Measurements from ENCODE around the gene ZNF716. TPM values are rescaled to one million over a fixed set of nuclear protein-coding genes. Genes with fewer than 3 reads are reported as not detected.

ZNF716 gene
- total RNA-seq, 1 experiment from 2014 or later, result not detected

- DNase-seq (ENCODE audit: low read depth, low spot score) (no peak), ATAC-seq (no peak)
- ChIA-PET CTCF (no interaction called here), POLR2A (no interaction called here), RAD21 (ENCODE audit: low non-redundant PET in 1 of 2, low total read pairs in 2 of 2, uncharacterized antibody in 2 of 2, unreplicated experiment in 2 of 2) (no interaction called here)
- Histone ChIP-seq H3K27ac (ENCODE audit: low read depth, low read length) (no peak overlapping the region), H3K4me3 (replicated peaks in 1 of 2; ENCODE audit: low read depth in 1 of 2, low read length in 2 of 2) (no peak overlapping the region), H2AFZ (ENCODE audit: low read depth, low read length, poor library complexity, severe bottlenecking) (no peak overlapping the region), H3K27me3 (ENCODE audit: insufficient read depth, low read length) (no peaks in the 10 kb centered on the region), H3K36me3 (ENCODE audit: control insufficient read depth in 1 of 2, insufficient read depth in 2 of 2, low read length in 2 of 2) (no peaks in the 10 kb centered on the region), H3K4me1 (ENCODE audit: control insufficient read depth in 1 of 2, insufficient read depth in 2 of 2, low read length in 2 of 2) (no peaks in the 10 kb centered on the region), H3K4me2 (ENCODE audit: low read length) (no peak overlapping the region), H3K79me2 (ENCODE audit: insufficient read depth, low read length) (no peaks in the 10 kb centered on the region), H3K9ac (ENCODE audit: low read length) (no peak overlapping the region), H4K20me1 (ENCODE audit: insufficient read depth) (no peaks in the 10 kb centered on the region), H3K9me3 (ENCODE audit: control insufficient read depth in 1 of 2, insufficient read depth in 1 of 2, low read depth in 1 of 2, low read length in 2 of 2) (peaks cover 4 to 7% of the 10 kb centered on the region in 2 experiments; a peak in 2 of 4 replicates), H3K9me2 (ENCODE audit: insufficient read depth) (no peaks in the 10 kb centered on the region)
- intact Hi-C loops (cut with micrococcal nuclease), result no loop called here
- TF ChIP-seq CBX3 (IDR thresholded peaks at IDR 0.05; ENCODE audit: low read depth) (no peak), ZFX (IDR thresholded peaks at IDR 0.05) (no peak)
- no TSS peak for BruUV-seq (replicated peaks)
Observed at GRCh38 chr7:57424515-57425238, 25.3 kb upstream of the ZNF716 start.

GRCh38 chr7:57425239-57425944 is 24.6 kb upstream of the ZNF716 start:
- no peaks in the 10 kb centered on the region for H3K27me3 ChIP-seq (ENCODE audit: insufficient read depth, low read length)
- H3K4me1 ChIP-seq (ENCODE audit: control insufficient read depth in 1 of 2, insufficient read depth in 2 of 2, low read length in 2 of 2), result no peaks in the 10 kb centered on the region
- no peaks in the 10 kb centered on the region for H4K20me1 ChIP-seq (ENCODE audit: insufficient read depth)
- H3K9me3 ChIP-seq (ENCODE audit: control insufficient read depth in 1 of 2, insufficient read depth in 1 of 2, low read depth in 1 of 2, low read length in 2 of 2), result peaks cover 4 to 7% of the 10 kb centered on the region in 2 experiments; a peak in 2 of 4 replicates
- no peak overlapping the region for H2AFZ ChIP-seq (ENCODE audit: low read depth, low read length, poor library complexity, severe bottlenecking)
- DNase-seq (ENCODE audit: low read depth, low spot score) (no peak), ATAC-seq (no peak)
- H3K4me2 ChIP-seq (ENCODE audit: low read length), result no peak overlapping the region
- TF ChIP-seq RAD21 (IDR thresholded peaks at IDR 0.05; ENCODE audit: low read depth) (no peak), FOSL1 (IDR thresholded peaks at IDR 0.05; ENCODE audit: low read depth) (no peak), ZFX (IDR thresholded peaks at IDR 0.05) (no peak), SP1 (IDR thresholded peaks at IDR 0.05; ENCODE audit: low read depth) (no peak), CTCF (IDR thresholded peaks at IDR 0.05 in 2 of 3, conservative IDR thresholded peaks at IDR 0.05 in 1 of 3; ENCODE audit: borderline replicate concordance in 1 of 3, insufficient read depth in 1 of 3, low read depth in 2 of 3, low read length in 2 of 3) (no peak), MAX (IDR thresholded peaks at IDR 0.05) (no peak), CBX3 (IDR thresholded peaks at IDR 0.05; ENCODE audit: low read depth) (no peak), YY1 (IDR thresholded peaks at IDR 0.05; ENCODE audit: extremely low read depth, insufficient replicate concordance, low read depth, low read length) (no peak), EZH2 (IDR thresholded peaks at IDR 0.05) (no peak), ELF1 (IDR thresholded peaks at IDR 0.05; ENCODE audit: borderline replicate concordance, low read depth) (no peak), ATF3 (IDR thresholded peaks at IDR 0.05) (no peak), EZH2phosphoT487 (IDR thresholded peaks at IDR 0.05; ENCODE audit: borderline replicate concordance) (no peak), POLR2A (IDR thresholded peaks at IDR 0.05; ENCODE audit: borderline replicate concordance, extremely low read depth, insufficient read depth, insufficient read length) (no peak), EGR1 (IDR thresholded peaks at IDR 0.05; ENCODE audit: low read depth) (no peak), SIN3A (IDR thresholded peaks at IDR 0.05; ENCODE audit: low read depth) (no peak)
- H3K9ac ChIP-seq (ENCODE audit: low read length), result no peak overlapping the region
- no peaks in the 10 kb centered on the region for H3K9me2 ChIP-seq (ENCODE audit: insufficient read depth)
- no peak overlapping the region for H3K4me3 ChIP-seq (replicated peaks in 1 of 2; ENCODE audit: low read depth in 1 of 2, low read length in 2 of 2)
- ChIA-PET RAD21 (ENCODE audit: low non-redundant PET in 1 of 2, low total read pairs in 2 of 2, uncharacterized antibody in 2 of 2, unreplicated experiment in 2 of 2) (no interaction called here), CTCF (no interaction called here), POLR2A (no interaction called here)
- intact Hi-C loops (cut with micrococcal nuclease), result no loop called here
- no peaks in the 10 kb centered on the region for H3K36me3 ChIP-seq (ENCODE audit: control insufficient read depth in 1 of 2, insufficient read depth in 2 of 2, low read length in 2 of 2)
- no TSS peak for BruUV-seq (replicated peaks)
- H3K27ac ChIP-seq (ENCODE audit: low read depth, low read length), result no peak overlapping the region
- no peaks in the 10 kb centered on the region for H3K79me2 ChIP-seq (ENCODE audit: insufficient read depth, low read length)

All from HCT116 (cell line).